ENCODE measurements around the gene OR6C1. TPM values are rescaled to one million over a fixed set of nuclear protein-coding genes. Genes with fewer than 3 reads are reported as not detected.

The OR6C1 gene
- not detected for total RNA-seq

DNA sequence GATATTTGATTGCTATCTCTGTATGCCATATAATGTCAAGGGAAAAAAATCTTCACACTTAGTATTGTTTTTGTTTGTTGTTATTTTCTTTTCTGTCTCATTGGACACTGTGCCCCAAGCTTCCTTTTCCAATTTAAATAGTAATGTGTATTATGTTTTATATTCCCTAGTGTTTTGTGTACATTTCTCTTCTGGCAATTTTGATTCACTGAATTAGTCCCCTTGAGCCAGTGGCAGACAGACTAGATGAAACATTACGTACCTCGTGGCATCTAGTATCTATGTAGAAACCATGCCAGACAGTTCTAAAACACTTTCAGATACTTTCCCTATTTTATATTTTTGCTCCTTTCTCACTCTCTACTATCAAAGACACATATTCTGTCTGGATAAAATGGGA is at the start of gene OR6C1:
TSS of gene OR6C1 (plus strand) at position 301 of the 400 bp plus-strand sequence. CDS start 6,257 bp downstream, outside the sequence.

DNA sequence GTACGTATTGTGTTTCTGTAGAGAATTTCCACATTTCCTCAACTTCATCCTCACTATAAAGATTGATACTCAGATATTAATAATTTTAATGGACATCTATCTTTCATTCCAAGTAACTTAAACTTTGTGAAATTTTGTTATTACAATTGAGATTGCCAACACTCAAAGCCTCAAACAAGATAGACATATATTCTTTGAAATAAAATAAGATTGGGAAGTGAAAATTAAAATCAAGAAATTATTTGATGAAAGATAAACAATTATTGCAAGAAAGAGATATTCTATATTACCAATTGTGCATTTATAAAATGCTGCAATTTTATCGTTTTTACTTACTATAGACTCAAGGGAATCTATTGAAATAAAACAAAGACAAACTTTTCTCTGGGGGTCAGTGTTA is 17.7 kb upstream of the OR6C1 start, which contains the start of gene OR6C6:
TSS of gene OR6C6 (minus strand) at position 101 of the 400 bp plus-strand sequence. CDS start 1,337 bp downstream, outside the sequence.

DNA sequence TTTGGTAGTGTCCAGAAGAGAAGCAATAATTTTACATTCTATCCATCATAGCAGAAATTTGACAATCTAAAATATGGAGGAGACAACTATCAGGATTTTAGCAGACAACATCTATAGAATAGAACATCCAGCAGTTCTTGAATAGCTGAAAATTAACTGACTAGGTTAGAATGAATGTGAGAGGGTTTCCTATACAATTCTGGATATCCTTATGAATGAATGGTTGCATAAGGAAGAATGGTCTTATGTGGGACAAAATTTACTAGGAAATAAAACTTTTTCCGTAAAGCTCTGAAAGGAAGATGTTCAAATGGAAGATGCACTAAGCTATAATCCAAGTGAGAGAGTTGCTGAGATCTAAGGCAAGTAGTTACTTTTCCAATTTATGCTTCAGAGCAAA is 16.3 kb downstream of the OR6C1 start, which contains the start of gene OR6C3:
TSS of gene OR6C3 (plus strand) at position 301 of the 400 bp plus-strand sequence. CDS start 955 bp downstream, outside the sequence.

DNA sequence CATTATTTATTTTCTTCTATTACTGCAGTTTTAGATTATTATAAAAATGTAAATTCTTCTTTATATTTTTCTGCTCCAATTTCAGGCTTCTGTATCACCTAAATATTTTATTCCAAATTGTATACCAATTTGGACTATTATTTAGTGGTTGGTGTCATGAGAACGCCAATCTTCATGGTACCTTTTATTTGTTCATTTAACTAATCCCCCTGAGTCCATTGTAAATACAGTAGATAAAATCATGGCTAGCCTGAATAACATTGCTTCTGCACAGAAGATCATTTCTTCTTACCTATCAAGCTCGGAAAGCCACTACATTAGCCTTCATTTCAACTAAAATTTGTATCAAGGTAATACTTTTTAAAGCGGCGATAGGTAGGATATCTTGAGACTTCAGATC is 48.5 kb downstream of the OR6C1 start, which contains the start of gene OR6C75:
TSS of gene OR6C75 (plus strand) at position 301 of the 400 bp plus-strand sequence. CDS start 2,136 bp downstream, outside the sequence.

Other genes with a start within 250 kb of the OR6C1 start
- gene OR9K2, start 187.9 kb upstream of the OR6C1 start, total RNA-seq = not detected
- gene OR10A7, start 93.3 kb upstream of the OR6C1 start, total RNA-seq = not detected
- gene OR6C74, start 69.7 kb upstream of the OR6C1 start, total RNA-seq = not detected
- gene OR6C6, start 17.8 kb upstream of the OR6C1 start, total RNA-seq = not detected
- gene OR6C3, start 16.4 kb downstream of the OR6C1 start, total RNA-seq = not detected
- not detected for gene OR6C75, start 48.6 kb downstream of the OR6C1 start, total RNA-seq
- gene OR6C65, start 86.2 kb downstream of the OR6C1 start, total RNA-seq = not detected
- not detected for gene OR6C76, start 111.9 kb downstream of the OR6C1 start, total RNA-seq
- gene OR6C2, start 129.7 kb downstream of the OR6C1 start, total RNA-seq = not detected
- gene OR6C70, start 155.8 kb downstream of the OR6C1 start, total RNA-seq = not detected
- not detected for gene OR6C68, start 178.0 kb downstream of the OR6C1 start, total RNA-seq
- not detected for gene OR6C4, start 235.3 kb downstream of the OR6C1 start, total RNA-seq

Data from camera-type eye (tissue), 1 donor.